Rectal smooth muscle tissue (tissue), 1 donor: Measurements from ENCODE around the gene AP1AR.

ENCODE experiments used
- H3K27ac ChIP-seq: one replicate; pipeline ENCODE4 v1.7.0; 2013; ENCODE audit warnings: low read depth, low read length, inconsistent platforms
- H3K27me3 ChIP-seq: one replicate; pipeline ENCODE4 v1.7.0; 2013; ENCODE audit warnings: low read length; ENCODE audit not compliant: control insufficient read depth, insufficient read depth
- H3K36me3 ChIP-seq: one replicate; pipeline ENCODE4 v1.7.0; 2013; ENCODE audit warnings: low read length; ENCODE audit not compliant: control insufficient read depth, insufficient read depth
- H3K4me1 ChIP-seq: one replicate; pipeline ENCODE4 v1.7.0; 2013; ENCODE audit warnings: low read length; ENCODE audit not compliant: control insufficient read depth, insufficient read depth
- H3K4me3 ChIP-seq: one replicate; pipeline ENCODE4 v1.7.0; 2013; ENCODE audit warnings: low read length
- H3K9ac ChIP-seq: one replicate; pipeline ENCODE4 v1.7.0; 2013; ENCODE audit warnings: low read length

AP1AR gene

DNA sequence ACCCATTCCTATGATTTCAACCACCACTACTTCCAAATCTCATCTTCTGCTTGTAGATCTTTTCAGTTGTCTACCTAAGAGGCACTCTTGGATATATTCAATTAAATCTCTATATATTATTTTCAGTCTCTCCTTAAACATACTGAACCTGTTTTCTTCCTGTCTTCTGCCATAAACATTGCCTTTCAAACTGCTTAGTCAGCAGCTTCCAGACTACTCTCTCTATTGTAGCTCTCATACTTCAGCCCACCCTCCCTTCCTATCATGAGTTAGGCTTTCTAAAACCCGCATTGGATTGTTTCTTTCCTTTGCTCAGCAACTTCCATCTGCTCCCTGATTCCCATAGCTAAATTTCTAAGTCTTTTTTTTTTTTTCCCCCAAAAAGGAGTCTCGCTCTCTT lies 4.5 kb downstream of the AP1AR start:
- Histone ChIP-seq H3K4me3 (no peak overlapping the region), H3K36me3 (no peaks in the 10 kb centered on the region), H3K27ac (no peak overlapping the region), H3K27me3 (no peaks in the 10 kb centered on the region), H3K4me1 (peaks cover 2% of the 10 kb centered on the region), H3K9ac (no peak overlapping the region)

GRCh38 chr4:112238833-112239232 lies 7.2 kb downstream of the AP1AR start:
- Histone ChIP-seq H3K27ac (no peak overlapping the region), H3K27me3 (no peaks in the 10 kb centered on the region), H3K4me1 (no peaks in the 10 kb centered on the region), H3K9ac (no peak overlapping the region), H3K4me3 (no peak overlapping the region), H3K36me3 (no peaks in the 10 kb centered on the region)

- Histone ChIP-seq H3K27me3 (no peaks in the 10 kb centered on the region), H3K9ac (no peak overlapping the region), H3K27ac (no peak overlapping the region), H3K4me3 (no peak overlapping the region), H3K36me3 (no peaks in the 10 kb centered on the region), H3K4me1 (no peaks in the 10 kb centered on the region)
Observed at GRCh38 chr4:112245383-112245782, 13.8 kb downstream of the AP1AR start.

DNA sequence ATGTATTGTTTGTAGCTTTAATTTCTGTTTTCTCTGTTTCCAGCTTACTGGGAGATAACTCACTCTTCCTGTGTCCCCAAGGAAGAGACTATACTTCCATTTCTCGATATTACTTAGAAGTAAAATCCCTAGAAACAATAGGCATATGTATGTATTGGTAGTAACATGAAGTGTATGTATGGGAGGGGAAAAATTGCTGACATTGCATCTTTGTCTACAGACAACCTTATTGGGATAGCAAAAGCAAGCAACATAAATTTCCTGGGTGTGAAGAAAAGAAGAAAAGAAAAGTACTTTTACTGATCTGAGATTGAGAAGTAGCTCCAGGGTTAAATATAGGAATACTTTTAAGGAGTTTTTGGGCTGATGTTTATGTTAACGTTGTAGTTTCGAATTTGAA lies 15.4 kb downstream of the AP1AR start:
- no peak overlapping the region for H3K27ac ChIP-seq
- no peaks in the 10 kb centered on the region for H3K4me1 ChIP-seq
- H3K9ac ChIP-seq: no peak overlapping the region
- no peaks in the 10 kb centered on the region for H3K36me3 ChIP-seq
- no peak overlapping the region for H3K4me3 ChIP-seq
- H3K27me3 ChIP-seq: no peaks in the 10 kb centered on the region

DNA sequence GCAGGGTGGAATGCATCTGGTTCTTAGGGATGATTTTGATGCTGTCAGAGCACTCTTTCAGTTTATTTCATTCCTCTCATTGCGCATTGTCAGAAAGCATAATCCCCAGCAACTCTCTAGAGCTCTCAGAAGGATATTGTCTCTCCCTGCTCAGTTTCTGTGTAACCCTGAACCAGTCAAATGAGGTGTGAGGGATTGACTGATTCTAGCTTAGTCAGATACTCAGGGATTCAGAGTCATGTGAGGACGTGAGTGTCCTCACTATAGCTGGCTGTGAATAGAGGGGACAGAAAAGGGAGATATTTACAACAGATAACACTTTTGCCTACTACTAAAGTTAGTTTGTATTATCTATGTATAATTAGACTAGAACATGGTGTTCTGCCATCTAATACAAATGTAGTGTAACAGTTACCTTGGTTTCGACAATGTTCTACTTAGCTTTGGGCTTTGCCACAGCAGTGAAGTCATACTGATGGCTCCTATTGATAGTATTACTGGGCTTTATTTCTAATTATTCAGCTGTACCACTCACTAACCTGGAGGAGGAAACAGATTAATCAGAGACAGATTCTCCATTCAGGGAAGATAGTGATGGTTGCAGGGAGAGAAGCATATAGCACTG lies 19.5 kb downstream of the AP1AR start:
- H3K36me3 ChIP-seq: no peaks in the 10 kb centered on the region
- H3K27me3 ChIP-seq: no peaks in the 10 kb centered on the region
- H3K27ac ChIP-seq: no peak overlapping the region
- H3K4me3 ChIP-seq: no peak overlapping the region
- no peak overlapping the region for H3K9ac ChIP-seq
- H3K4me1 ChIP-seq: no peaks in the 10 kb centered on the region

GRCh38 chr4:112252234-112252633 lies 20.6 kb downstream of the AP1AR start:
- Histone ChIP-seq H3K27ac (no peak overlapping the region), H3K36me3 (no peaks in the 10 kb centered on the region), H3K9ac (no peak overlapping the region), H3K27me3 (no peaks in the 10 kb centered on the region), H3K4me3 (no peak overlapping the region), H3K4me1 (no peaks in the 10 kb centered on the region)

DNA sequence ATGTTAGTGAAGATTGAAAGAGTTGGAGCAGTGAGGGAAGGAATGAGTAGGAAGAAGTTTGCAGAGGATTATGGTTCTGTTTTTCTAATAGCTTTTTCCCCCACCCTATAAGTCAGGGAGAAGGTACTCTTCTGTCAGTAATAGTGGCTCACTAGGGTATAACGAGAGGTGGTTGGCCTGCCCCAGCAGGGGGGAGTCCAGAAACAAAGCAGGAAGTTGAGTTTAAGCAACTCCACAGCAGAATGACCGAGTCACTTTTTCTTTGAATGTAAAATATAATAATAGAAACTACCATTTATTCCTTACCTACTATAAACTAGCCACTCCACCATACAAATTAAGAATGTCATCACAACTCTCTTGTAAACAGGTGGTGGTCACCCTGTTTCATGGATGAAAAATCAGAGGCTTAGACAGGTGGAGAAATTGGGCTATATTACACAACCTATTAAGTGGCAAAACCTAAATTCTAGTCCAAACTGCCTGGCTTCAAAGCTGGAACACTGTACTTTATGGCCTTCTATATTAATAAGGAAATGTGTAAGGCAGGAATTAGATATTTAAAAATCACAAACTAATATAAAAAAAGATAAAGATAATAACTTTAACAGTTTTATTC lies 21.9 kb downstream of the AP1AR start:
- Histone ChIP-seq H3K4me3 (no peak overlapping the region), H3K27ac (no peak overlapping the region), H3K9ac (no peak overlapping the region), H3K36me3 (no peaks in the 10 kb centered on the region), H3K27me3 (no peaks in the 10 kb centered on the region), H3K4me1 (no peaks in the 10 kb centered on the region)

DNA sequence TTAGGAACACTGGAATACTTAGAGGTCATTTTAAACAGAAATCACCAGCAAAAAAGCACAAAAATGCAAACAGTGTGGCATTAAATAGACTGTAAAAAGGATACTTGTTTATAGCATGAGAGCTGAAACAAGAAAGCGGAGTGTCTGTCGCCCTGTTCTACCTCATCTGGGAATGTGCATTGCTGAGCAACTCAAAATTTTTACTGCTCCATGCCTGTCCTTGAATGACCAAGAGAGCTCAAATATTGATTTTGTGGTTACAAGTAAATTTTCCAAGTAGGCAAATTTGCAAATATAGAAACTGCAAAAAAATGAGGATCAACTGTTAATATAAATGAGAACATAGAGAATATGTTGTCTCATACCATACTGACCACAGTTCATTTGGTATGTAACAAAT lies 25.5 kb downstream of the AP1AR start:
- no peak overlapping the region for H3K9ac ChIP-seq
- no peaks in the 10 kb centered on the region for H3K36me3 ChIP-seq
- no peaks in the 10 kb centered on the region for H3K4me1 ChIP-seq
- H3K27me3 ChIP-seq: no peaks in the 10 kb centered on the region
- no peak overlapping the region for H3K4me3 ChIP-seq
- H3K27ac ChIP-seq: no peak overlapping the region

GRCh38 chr4:112266823-112267222 lies 35.2 kb downstream of the AP1AR start:
- Histone ChIP-seq H3K4me1 (no peaks in the 10 kb centered on the region), H3K9ac (no peak overlapping the region), H3K4me3 (no peak overlapping the region), H3K36me3 (no peaks in the 10 kb centered on the region), H3K27me3 (no peaks in the 10 kb centered on the region), H3K27ac (no peak overlapping the region)

DNA sequence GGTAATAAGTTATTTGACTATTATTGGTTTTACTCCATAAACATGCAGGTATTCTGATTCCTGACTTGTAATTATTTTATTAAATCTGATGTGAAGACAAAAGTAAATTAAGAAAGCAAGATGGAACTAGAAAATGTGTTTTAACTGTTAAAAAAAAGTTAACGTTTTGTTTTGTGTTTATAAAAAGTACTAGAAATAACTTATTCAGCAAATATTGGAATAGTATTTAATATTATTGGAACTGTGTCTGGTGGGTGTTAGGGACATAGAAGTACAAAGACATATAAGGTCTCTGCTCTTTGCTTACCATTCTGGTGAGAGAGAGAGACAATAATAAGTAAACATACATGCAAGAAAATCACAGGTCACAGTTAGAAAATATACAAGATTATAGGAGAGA lies 38.5 kb downstream of the AP1AR start:
- Histone ChIP-seq H3K4me1 (no peaks in the 10 kb centered on the region), H3K9ac (no peak overlapping the region), H3K36me3 (no peaks in the 10 kb centered on the region), H3K27me3 (no peaks in the 10 kb centered on the region), H3K27ac (no peak overlapping the region), H3K4me3 (no peak overlapping the region)

DNA sequence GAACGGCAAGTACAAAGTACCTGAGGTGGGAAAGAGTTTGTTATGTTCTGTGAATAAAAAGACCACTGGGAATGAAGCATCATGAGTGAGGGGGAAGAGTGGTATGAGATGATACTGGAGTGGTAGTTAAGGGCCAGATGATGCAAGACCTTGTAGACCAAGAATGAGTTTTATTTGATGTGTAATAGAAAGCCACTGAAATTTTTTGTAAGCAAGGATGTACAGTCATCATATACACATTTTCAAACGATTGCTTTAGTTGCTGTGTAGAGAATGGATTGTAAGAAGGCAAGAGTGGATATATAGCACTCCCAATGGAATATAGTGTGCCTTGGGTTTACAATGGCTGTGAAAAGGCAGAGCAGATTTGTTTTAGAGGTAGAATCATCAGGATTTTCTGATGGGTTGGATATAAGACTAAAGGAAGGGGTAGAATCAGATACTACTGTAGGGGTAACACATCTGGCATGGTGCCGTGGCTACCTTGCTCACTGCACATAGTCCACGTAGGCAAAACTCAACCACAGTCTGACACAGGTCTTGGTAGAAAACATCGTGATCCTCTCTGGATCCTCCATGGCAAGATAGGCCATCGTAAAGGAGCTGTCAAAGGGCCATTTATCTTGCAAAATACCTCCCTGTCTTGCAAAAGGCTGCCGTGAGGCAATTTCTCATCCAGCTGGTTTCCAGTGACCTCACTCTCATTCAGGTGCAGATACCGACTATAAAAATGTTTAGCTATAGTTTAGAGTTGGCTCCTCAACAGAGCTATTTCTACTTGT lies 39.2 kb downstream of the AP1AR start:
- Histone ChIP-seq H3K27me3 (no peaks in the 10 kb centered on the region), H3K4me1 (no peaks in the 10 kb centered on the region), H3K9ac (no peak overlapping the region), H3K36me3 (no peaks in the 10 kb centered on the region), H3K4me3 (no peak overlapping the region), H3K27ac (no peak overlapping the region)

DNA sequence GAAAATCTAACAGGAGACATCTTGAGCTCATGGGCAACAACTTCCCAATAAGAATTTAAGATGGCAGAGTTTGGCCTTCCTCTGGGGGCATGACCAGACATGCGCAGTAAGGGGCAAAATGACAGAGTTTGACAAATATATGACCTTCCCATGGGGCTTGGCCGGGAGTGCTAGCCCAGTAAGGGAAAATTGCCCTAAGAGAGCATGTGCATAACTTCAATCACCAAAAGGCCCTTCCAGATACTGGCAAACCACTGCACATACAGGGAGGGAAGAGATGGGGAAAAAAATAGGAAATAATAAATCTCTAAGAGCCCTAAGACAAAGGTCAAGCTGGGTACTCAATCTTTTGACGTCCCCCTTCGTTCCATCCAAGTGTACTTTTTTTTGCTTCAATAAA lies 40.7 kb downstream of the AP1AR start:
- Histone ChIP-seq H3K36me3 (no peaks in the 10 kb centered on the region), H3K27me3 (no peaks in the 10 kb centered on the region), H3K27ac (no peak overlapping the region), H3K9ac (no peak overlapping the region), H3K4me3 (no peak overlapping the region), H3K4me1 (no peaks in the 10 kb centered on the region)

GRCh38 chr4:112274959-112275358 lies 43.4 kb downstream of the AP1AR start:
- H3K4me3 ChIP-seq: no peak overlapping the region
- no peaks in the 10 kb centered on the region for H3K36me3 ChIP-seq
- H3K4me1 ChIP-seq: no peaks in the 10 kb centered on the region
- H3K9ac ChIP-seq: no peak overlapping the region
- no peaks in the 10 kb centered on the region for H3K27me3 ChIP-seq
- H3K27ac ChIP-seq: no peak overlapping the region
